ENCODE data around the gene NOTUM. TPM values are rescaled to one million over a fixed set of nuclear protein-coding genes. Genes with fewer than 3 reads are reported as not detected.

Gene NOTUM
- total RNA-seq, 4 donors from 2014 or later: 0.83 TPM; not detected in 3

- no peak overlapping the region for H3K4me3 ChIP-seq
- H3K9me3 ChIP-seq: no peaks in the 10 kb centered on the region
- peaks cover 0 to 42% (median 34%) of the 10 kb centered on the region in 4 donors for H3K36me3 ChIP-seq
- TF ChIP-seq CTCF (IDR thresholded peaks at IDR 0.05) (no peak), EP300 (IDR thresholded peaks at IDR 0.05) (no peak), POLR2A (IDR thresholded peaks at IDR 0.05; ENCODE audit: low read depth) (no peak), POLR2AphosphoS5 (IDR thresholded peaks at IDR 0.05) (no peak)
- no peaks in the 10 kb centered on the region for H3K27me3 ChIP-seq
- H3K4me1 ChIP-seq: peaks cover 14 to 29% (median 23%) of the 10 kb centered on the region in 4 donors
- DNase-seq (ENCODE audit: extremely low spot score): no peak
- 88% methylated on average over 31 of the region's 39 CpGs for WGBS
- intact Hi-C loops (cut with DNase I): no loop called here
- H3K27ac ChIP-seq (replicated peaks in 1 of 4): no peak overlapping the region
Measured at GRCh38 chr17:81994593-81995462, 33.8 kb upstream of the NOTUM start.

DNA sequence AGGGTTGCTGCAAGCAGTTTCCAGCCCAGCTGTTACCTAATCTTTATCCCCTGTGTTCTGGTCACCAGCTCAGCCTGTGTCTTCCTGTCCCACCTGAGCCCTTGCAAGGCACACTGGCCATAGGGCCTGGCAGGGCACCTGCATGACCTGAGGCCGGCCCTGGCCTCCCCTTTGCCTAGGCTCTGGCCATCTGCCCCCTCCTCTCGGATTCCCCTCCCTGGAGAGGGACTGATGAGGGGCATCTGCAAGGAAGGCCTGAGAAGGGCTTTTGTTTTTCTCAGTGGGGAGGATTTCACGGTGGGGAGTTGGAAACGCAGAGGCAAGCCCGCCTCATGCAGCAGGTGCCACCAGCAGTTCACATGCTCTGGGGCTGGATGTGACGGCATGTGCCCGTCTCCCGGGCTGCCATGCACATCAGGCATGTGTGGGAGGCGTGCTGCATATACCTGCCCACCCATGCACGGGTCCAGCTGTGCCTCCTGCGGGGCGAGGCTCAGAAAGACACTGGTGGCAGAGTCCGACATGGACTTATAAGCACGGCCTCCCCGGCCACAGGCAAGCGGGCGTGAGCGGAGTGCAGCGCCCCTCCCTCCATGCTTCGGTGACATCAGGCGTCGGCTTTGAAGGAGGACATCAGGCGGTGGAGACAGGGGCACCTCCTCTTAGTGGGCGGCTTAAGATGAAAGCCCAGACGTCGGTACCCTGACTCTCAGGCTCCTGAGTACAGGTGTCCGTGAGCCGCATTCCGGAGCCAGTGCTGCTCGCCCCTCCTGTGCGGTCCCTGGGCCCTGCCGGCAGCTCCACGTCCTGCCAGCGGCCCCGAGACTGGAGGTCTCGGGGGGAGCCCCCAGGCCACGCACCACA lies 33.0 kb upstream of the NOTUM start:
- H3K4me1 ChIP-seq: peaks cover 14 to 29% (median 23%) of the 10 kb centered on the region in 4 donors
- no peaks in the 10 kb centered on the region for H3K27me3 ChIP-seq
- no peak overlapping the region for H3K4me3 ChIP-seq
- H3K9me3 ChIP-seq: no peaks in the 10 kb centered on the region
- no peak for DNase-seq (ENCODE audit: extremely low spot score)
- 96% methylated on average over 25 of the region's 37 CpGs for WGBS
- H3K27ac ChIP-seq (replicated peaks in 1 of 4): no peak overlapping the region
- intact Hi-C loops (cut with DNase I): no loop called here
- peaks cover 0 to 47% (median 35%) of the 10 kb centered on the region in 4 donors for H3K36me3 ChIP-seq
- TF ChIP-seq CTCF (IDR thresholded peaks at IDR 0.05) (no peak), POLR2A (IDR thresholded peaks at IDR 0.05; ENCODE audit: low read depth) (no peak), POLR2AphosphoS5 (IDR thresholded peaks at IDR 0.05) (no peak), EP300 (IDR thresholded peaks at IDR 0.05) (no peak)

DNA sequence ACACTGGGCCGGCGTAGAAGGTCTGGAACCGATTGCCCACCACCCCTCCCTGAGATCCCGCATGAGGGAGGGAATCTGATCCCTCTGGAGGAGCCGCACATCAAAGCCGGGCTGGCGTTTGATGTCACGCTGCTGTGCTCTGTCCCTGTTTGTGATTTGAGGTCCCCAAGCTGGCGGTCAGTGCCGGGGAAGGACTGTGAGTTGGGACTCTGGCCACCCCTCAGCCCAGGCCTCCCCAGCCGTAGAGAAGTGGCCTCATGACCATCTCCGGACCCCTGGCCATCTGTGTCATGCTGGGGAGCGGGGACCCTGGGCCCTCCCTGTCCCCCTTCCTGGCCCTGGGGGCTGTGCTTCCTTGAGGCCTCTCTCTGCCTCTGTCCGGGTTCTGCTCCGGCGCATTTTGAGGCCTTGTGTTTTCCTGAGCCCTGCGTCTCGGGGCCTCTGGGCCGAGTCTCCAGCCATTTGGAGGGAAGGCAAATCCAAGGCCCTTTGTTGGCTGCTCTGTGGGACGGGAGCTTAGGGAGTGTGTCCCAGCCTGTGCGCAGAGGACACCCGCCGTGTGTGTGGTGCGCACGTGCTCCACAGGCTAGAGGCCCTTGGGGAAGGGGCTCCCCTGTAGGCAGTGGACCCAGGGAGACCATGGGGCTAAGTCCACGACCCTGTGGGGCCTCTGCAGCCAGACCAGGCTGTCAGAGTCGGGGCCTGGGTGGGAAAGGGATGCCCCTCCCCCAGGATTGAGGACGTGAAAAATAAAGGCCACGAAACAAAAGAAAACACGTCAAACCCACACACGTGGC lies 31.5 kb upstream of the NOTUM start:
- peak overlapping the region; percentile 54 to 62 (median 56) for H3K27ac ChIP-seq (replicated peaks in 1 of 4)
- peak overlapping the region; percentile 13 to 38 (median 24) for H3K4me3 ChIP-seq
- intact Hi-C loops (cut with DNase I): no loop called here
- H3K27me3 ChIP-seq: no peaks in the 10 kb centered on the region
- no peak for TF ChIP-seq POLR2AphosphoS5 (IDR thresholded peaks at IDR 0.05)
- TF ChIP-seq CTCF (IDR thresholded peaks at IDR 0.05): no peak
- TF ChIP-seq EP300 (IDR thresholded peaks at IDR 0.05): no peak
- no peak for TF ChIP-seq POLR2A (IDR thresholded peaks at IDR 0.05; ENCODE audit: low read depth)
- peaks cover 0 to 51% (median 34%) of the 10 kb centered on the region in 4 donors for H3K36me3 ChIP-seq
- H3K9me3 ChIP-seq: no peaks in the 10 kb centered on the region
- DNase-seq (ENCODE audit: extremely low spot score): no peak
- H3K4me1 ChIP-seq: peaks cover 14 to 29% (median 23%) of the 10 kb centered on the region in 4 donors
- 73% methylated on average over 10 of the region's 31 CpGs for WGBS

- H3K27me3 ChIP-seq: no peaks in the 10 kb centered on the region
- peaks cover 14 to 29% (median 23%) of the 10 kb centered on the region in 4 donors for H3K4me1 ChIP-seq
- H3K27ac ChIP-seq (replicated peaks in 1 of 4): peak overlapping the region; percentile 54 to 62 (median 56)
- no peak for DNase-seq (ENCODE audit: extremely low spot score)
- 48% methylated on average over 21 of the region's 31 CpGs for WGBS
- intact Hi-C loops (cut with DNase I): no loop called here
- TF ChIP-seq POLR2AphosphoS5 (IDR thresholded peaks at IDR 0.05) (peak; percentile 5 to 28), EP300 (IDR thresholded peaks at IDR 0.05) (no peak), CTCF (IDR thresholded peaks at IDR 0.05) (no peak), POLR2A (IDR thresholded peaks at IDR 0.05; ENCODE audit: low read depth) (no peak)
- peak overlapping the region; percentile 13 to 38 (median 24) for H3K4me3 ChIP-seq
- H3K9me3 ChIP-seq: no peaks in the 10 kb centered on the region
- peaks cover under 1 to 54% (median 36%) of the 10 kb centered on the region in 4 donors for H3K36me3 ChIP-seq
Measured at GRCh38 chr17:81991684-81992305, 30.8 kb upstream of the NOTUM start.

Data from esophagus muscularis mucosa (tissue), 4 donors.